K562 (cell line): ENCODE data around the gene SH3BGR. TPM values are rescaled to one million over a fixed set of nuclear protein-coding genes. Genes with fewer than 3 reads are reported as not detected.
A peak's percentile ranks its signal among the peaks of the same experiment; 100 is the strongest.

Experiments used
- CTCF ChIP-seq, 3 experiments: IDR thresholded peaks in 2 of 3; conservative IDR thresholded peaks in 1 of 3; 2 replicates each; pipeline ENCODE4 v1.5.1; 2011 to 2012; ENCODE audit warnings: low read length in 3 of 3, mild to moderate bottlenecking in 3 of 3, control low read depth in 2 of 3, improper control_type of control experiment in 1 of 3, inconsistent platforms in 1 of 3, low read depth in 1 of 3, mixed read lengths in 1 of 3, moderate library complexity in 1 of 3; ENCODE audit not compliant: insufficient read depth in 2 of 3
- DLX4 ChIP-seq: fragments of 250-450 bp; sonication (Bioruptor Pico); IDR thresholded peaks from 2 replicates; pipeline ENCODE4 v1.6.1; 2021; ENCODE audit warnings: mild to moderate bottlenecking
- E2F3 ChIP-seq: fragments of 250-450 bp; sonication (Bioruptor Pico); IDR thresholded peaks from 2 replicates; pipeline ENCODE4 v1.4.0; 2020; ENCODE audit warnings: mild to moderate bottlenecking
- GATA2 ChIP-seq: sonication (generic); formaldehyde crosslinking; IDR thresholded peaks from 2 replicates; pipeline ENCODE4 v1.4.0; 2020; ENCODE audit warnings: mild to moderate bottlenecking, missing genetic modification reagents
- HOXB6 ChIP-seq: fragments of 250-450 bp; sonication (Bioruptor Pico); IDR thresholded peaks from 2 replicates; pipeline ENCODE4 v1.5.1; 2022; ENCODE audit warnings: mild to moderate bottlenecking, borderline replicate concordance
- NRF1 ChIP-seq, 2 experiments: fragments of 450-650 bp; IDR thresholded peaks in 1 of 2; conservative IDR thresholded peaks in 1 of 2; 2 replicates each; pipeline ENCODE4 v1.6.1; 2014; ENCODE audit warnings: mild to moderate bottlenecking in 2 of 2
- PHF8 ChIP-seq: fragments of 200-600 bp; sonication (generic); IDR thresholded peaks from 2 replicates; pipeline ENCODE4 v1.6.1; 2012; ENCODE audit warnings: mixed run types, mild to moderate bottlenecking, inconsistent platforms, low read length, moderate library complexity, borderline replicate concordance
- POLR2AphosphoS5 ChIP-seq: IDR thresholded peaks from 2 replicates; pipeline ENCODE4 v1.6.1; 2011; ENCODE audit warnings: mild to moderate bottlenecking, low read depth, low read length, moderate library complexity; ENCODE audit not compliant: control insufficient read depth, insufficient read depth
- SRSF7 ChIP-seq: fragments of 200-400 bp; formaldehyde crosslinking; optimal IDR thresholded peaks from 2 replicates; pipeline ENCODE3; 2017; ENCODE audit warnings: mild to moderate bottlenecking, low read depth, low read length
- TFAM ChIP-seq: fragments of 250-450 bp; sonication (Bioruptor Pico); conservative IDR thresholded peaks from 2 replicates; pipeline ENCODE4 v1.5.0; 2021; ENCODE audit warnings: mild to moderate bottlenecking, moderate library complexity
- U2AF2 ChIP-seq: fragments of 200-400 bp; formaldehyde crosslinking; optimal IDR thresholded peaks from 2 replicates; pipeline ENCODE3; 2017; ENCODE audit warnings: low read depth, mild to moderate bottlenecking, low read length
- UBTF ChIP-seq, 2 experiments: IDR thresholded peaks; 2 replicates each; pipeline ENCODE4 v1.6.1; 2012; ENCODE audit warnings: improper control_type of control experiment in 2 of 2, low read depth in 2 of 2, low read length in 2 of 2, borderline replicate concordance in 1 of 2
- ZC3H11A ChIP-seq: IDR thresholded peaks from 2 replicates; pipeline ENCODE4 v1.6.1; 2012; ENCODE audit warnings: low read depth, low read length, improper control_type of control experiment
- ZNF24 ChIP-seq: fragments of 450-650 bp; IDR thresholded peaks from 2 replicates; pipeline ENCODE4 v1.6.1; 2016
- ZNF583 ChIP-seq: fragments of 250-450 bp; sonication (Bioruptor Pico); IDR thresholded peaks from 2 replicates; pipeline ENCODE4 v1.4.0; 2020
- ZNF668 ChIP-seq: fragments of 250-450 bp; sonication (Bioruptor Pico); IDR thresholded peaks from 2 replicates; pipeline ENCODE4 v1.8.0; 2022; ENCODE audit warnings: mild to moderate bottlenecking, inconsistent platforms
- ZZZ3 ChIP-seq: fragments of 450-650 bp; IDR thresholded peaks from 2 replicates; pipeline ENCODE4 v1.6.1; 2016; ENCODE audit warnings: antibody characterized with exemption, mild to moderate bottlenecking, moderate library complexity
- polyA plus RNA-seq, 8 experiments: library from polyadenylated mRNA; depleted of rRNA in 4 of 8; stranded (reverse) in 5 of 8; unstranded in 3 of 8; fragments of >200 nt; fragmentation: Nextera tagmentation in 2 of 8; fragmentation: Illumina TruSeq in 1 of 8; extraction: Ambion mirVana in 2 of 8; extraction: Trizol in 1 of 8; gene quantifications; 2 replicates each; pipeline versions ENCODE4 v1.2.1 to v1.2.3, GENCODE V29; 2011 to 2014; ENCODE audit warnings: inconsistent platforms in 1 of 8, missing spikeins in 1 of 8
- total RNA-seq, 7 experiments: library from RNA; depleted of rRNA in 6 of 7; stranded (reverse); fragments of >200 nt in 6 of 7; fragmentation: Illumina TruSeq in 2 of 7; extraction: Trizol in 2 of 7; gene quantifications; 2 replicates each; pipeline versions ENCODE4 v1.2.1 to v1.2.3, GENCODE V29; 2011 to 2021; ENCODE audit warnings: low replicate concordance in 1 of 7
- TF ChIP-seq, protein P1 (sequence below): sonication (generic); formaldehyde crosslinking; IDR thresholded peaks from 2 replicates; pipeline ENCODE4 v1.8.0; 2022; ENCODE audit warnings: mild to moderate bottlenecking, missing genetic modification reagents, borderline replicate concordance
- TF ChIP-seq, protein P2 (sequence below): fragments of 200-800 bp; sonication (Bioruptor generic); IDR thresholded peaks from 2 replicates; pipeline ENCODE4 v1.6.1; 2017; ENCODE audit warnings: missing genetic modification characterization, missing compliant biosample characterization

The SH3BGR gene
- total and polyA plus RNA-seq, 9 of the 15 experiments (the other 6 are each of a cell fraction or from before 2014, with no cell fraction given), result 6.6 to 42.9 (median 25.6) TPM

- TF ChIP-seq ZZZ3 (no peak), ZNF668 (CRISPR knock-in tag) (no peak), SRSF7 (no peak), ZC3H11A (no peak), DLX4 (CRISPR knock-in tag) (no peak), HOXB6 (CRISPR knock-in tag) (0 out of 2 replicates have a peak, but pooled peaks have one; percentile 11), POLR2AphosphoS5 (no peak), GATA2 (no peak), ZNF24 (0 out of 2 replicates have a peak, but pooled peaks have one; percentile 5), TFAM (CRISPR knock-in tag) (no peak), ZNF583 (CRISPR knock-in tag) (no peak), U2AF2 (no peak), CTCF (IDR thresholded peaks at IDR 0.05 in 2 of 3, conservative IDR thresholded peaks at IDR 0.05 in 1 of 3; ENCODE audit: insufficient read depth in 2 of 3, low read depth in 1 of 3, low read length in 3 of 3) (no peak), PHF8 (no peak), NRF1 (conservative IDR thresholded peaks at IDR 0.05 in 1 of 2, IDR thresholded peaks at IDR 0.05 in 1 of 2) (peak; percentile 62 to 67), UBTF (IDR thresholded peaks at IDR 0.05; ENCODE audit: borderline replicate concordance in 1 of 2, low read depth in 2 of 2, low read length in 2 of 2) (no peak), E2F3 (CRISPR knock-in tag) (no peak)
- TF ChIP-seq, protein P1, sequence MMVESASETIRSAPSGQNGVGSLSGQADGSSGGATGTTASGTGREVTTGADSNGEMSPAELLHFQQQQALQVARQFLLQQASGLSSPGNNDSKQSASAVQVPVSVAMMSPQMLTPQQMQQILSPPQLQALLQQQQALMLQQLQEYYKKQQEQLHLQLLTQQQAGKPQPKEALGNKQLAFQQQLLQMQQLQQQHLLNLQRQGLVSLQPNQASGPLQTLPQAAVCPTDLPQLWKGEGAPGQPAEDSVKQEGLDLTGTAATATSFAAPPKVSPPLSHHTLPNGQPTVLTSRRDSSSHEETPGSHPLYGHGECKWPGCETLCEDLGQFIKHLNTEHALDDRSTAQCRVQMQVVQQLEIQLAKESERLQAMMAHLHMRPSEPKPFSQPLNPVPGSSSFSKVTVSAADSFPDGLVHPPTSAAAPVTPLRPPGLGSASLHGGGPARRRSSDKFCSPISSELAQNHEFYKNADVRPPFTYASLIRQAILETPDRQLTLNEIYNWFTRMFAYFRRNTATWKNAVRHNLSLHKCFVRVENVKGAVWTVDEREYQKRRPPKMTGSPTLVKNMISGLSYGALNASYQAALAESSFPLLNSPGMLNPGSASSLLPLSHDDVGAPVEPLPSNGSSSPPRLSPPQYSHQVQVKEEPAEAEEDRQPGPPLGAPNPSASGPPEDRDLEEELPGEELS, result no peak
- TF ChIP-seq, protein P2, sequence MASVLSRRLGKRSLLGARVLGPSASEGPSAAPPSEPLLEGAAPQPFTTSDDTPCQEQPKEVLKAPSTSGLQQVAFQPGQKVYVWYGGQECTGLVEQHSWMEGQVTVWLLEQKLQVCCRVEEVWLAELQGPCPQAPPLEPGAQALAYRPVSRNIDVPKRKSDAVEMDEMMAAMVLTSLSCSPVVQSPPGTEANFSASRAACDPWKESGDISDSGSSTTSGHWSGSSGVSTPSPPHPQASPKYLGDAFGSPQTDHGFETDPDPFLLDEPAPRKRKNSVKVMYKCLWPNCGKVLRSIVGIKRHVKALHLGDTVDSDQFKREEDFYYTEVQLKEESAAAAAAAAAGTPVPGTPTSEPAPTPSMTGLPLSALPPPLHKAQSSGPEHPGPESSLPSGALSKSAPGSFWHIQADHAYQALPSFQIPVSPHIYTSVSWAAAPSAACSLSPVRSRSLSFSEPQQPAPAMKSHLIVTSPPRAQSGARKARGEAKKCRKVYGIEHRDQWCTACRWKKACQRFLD (CRISPR knock-in tag), result peak; percentile 53; the same call in 1 of the 2 replicates
Measured at GRCh38 chr21:39451332-39452206, at the start of gene SH3BGR (continued).
